Epithelial cell of proximal tubule (primary cell): ENCODE measurements around the gene SGK2. TPM values are rescaled to one million over a fixed set of nuclear protein-coding genes. Genes with fewer than 3 reads are reported as not detected.

ENCODE experiments used
- DNase-seq: peaks from one replicate; pipeline ENCODE4 v3.0.0-alpha.2; 2011; ENCODE audit warnings: low read depth
- H3K4me3 ChIP-seq: 2 replicates; pipeline ENCODE4 v1.5.1; 2011; ENCODE audit warnings: low read depth, mild to moderate bottlenecking, low read length
- total RNA-seq: library from RNA; depleted of rRNA; stranded (reverse); fragments of >200 nt; gene quantifications from 2 replicates; pipeline ENCODE4 v1.2.3, GENCODE V29; 2015
- TF ChIP-seq, protein P1 (sequence below): conservative IDR thresholded peaks from 2 replicates; pipeline ENCODE4 v1.5.1; 2012; ENCODE audit warnings: low read depth, mild to moderate bottlenecking, low read length

Gene SGK2
- total RNA-seq, 1 donor from 2014 or later = 5.9 TPM

- TF ChIP-seq, protein P1, sequence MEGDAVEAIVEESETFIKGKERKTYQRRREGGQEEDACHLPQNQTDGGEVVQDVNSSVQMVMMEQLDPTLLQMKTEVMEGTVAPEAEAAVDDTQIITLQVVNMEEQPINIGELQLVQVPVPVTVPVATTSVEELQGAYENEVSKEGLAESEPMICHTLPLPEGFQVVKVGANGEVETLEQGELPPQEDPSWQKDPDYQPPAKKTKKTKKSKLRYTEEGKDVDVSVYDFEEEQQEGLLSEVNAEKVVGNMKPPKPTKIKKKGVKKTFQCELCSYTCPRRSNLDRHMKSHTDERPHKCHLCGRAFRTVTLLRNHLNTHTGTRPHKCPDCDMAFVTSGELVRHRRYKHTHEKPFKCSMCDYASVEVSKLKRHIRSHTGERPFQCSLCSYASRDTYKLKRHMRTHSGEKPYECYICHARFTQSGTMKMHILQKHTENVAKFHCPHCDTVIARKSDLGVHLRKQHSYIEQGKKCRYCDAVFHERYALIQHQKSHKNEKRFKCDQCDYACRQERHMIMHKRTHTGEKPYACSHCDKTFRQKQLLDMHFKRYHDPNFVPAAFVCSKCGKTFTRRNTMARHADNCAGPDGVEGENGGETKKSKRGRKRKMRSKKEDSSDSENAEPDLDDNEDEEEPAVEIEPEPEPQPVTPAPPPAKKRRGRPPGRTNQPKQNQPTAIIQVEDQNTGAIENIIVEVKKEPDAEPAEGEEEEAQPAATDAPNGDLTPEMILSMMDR = no peak
- DNase-seq = no peak
- no peak overlapping the region for H3K4me3 ChIP-seq
Measured at GRCh38 chr20:43563429-43563828, 4.6 kb downstream of the SGK2 start.

DNA sequence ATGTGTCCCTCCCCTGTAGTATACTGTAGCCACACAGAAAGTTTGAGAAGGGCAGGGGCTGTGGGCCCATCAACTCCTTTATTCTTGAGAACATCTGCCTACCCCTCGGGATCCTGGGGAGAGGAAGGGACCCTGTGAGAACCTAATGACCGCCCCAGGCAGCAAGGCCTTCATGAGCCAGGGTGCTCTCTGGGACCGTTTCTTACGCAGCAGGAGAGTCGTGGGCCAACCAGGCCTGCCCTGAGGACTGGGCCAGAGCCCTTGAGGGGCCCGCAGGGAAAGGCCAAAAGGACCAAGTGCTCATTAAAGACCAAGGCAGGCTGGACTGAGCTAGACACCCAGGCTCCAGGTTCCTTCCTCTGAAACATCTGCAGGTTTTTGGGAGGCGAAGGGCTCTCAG lies 5.2 kb downstream of the SGK2 start:
- no peak overlapping the region for H3K4me3 ChIP-seq
- DNase-seq = no peak
- TF ChIP-seq, protein P1 = no peak

- H3K4me3 ChIP-seq = no peak overlapping the region
- TF ChIP-seq, protein P1 = no peak
- DNase-seq = no peak
Measured at GRCh38 chr20:43564455-43564854, 5.6 kb downstream of the SGK2 start.

- TF ChIP-seq, protein P1 = no peak
- no peak overlapping the region for H3K4me3 ChIP-seq
- no peak for DNase-seq
Measured at GRCh38 chr20:43564993-43565757, 6.3 kb downstream of the SGK2 start.

- DNase-seq = no peak
- TF ChIP-seq, protein P1 = no peak
- no peak overlapping the region for H3K4me3 ChIP-seq
Measured at GRCh38 chr20:43565758-43566104, 6.9 kb downstream of the SGK2 start.

- H3K4me3 ChIP-seq = no peak overlapping the region
- TF ChIP-seq, protein P1 = no peak
- DNase-seq = no peak
Measured at GRCh38 chr20:43567477-43567876, 8.7 kb downstream of the SGK2 start.

DNA sequence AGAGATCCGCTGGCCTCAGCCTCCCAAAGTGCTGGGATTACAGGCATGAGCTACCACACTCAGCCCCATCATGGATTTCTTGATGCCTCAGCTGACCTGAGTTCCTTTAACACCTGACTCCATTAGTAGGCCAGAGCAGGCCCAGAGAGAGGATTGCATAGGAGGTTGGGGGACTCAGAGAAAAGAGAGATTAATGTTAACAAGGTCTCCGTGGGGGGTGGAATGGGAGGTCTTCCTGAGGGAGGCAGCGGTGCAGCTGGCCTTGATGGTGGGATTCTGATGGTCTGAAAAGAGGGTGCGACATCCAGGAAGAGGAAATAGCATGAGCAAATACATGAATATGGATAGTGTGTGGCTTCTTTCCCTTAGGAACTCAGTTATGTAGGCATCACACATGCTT lies 9.9 kb downstream of the SGK2 start:
- H3K4me3 ChIP-seq = no peak overlapping the region
- TF ChIP-seq, protein P1 = no peak
- no peak for DNase-seq
